Keratinocyte (primary cell): ENCODE data around the gene FBRSL1. TPM values are rescaled to one million over a fixed set of nuclear protein-coding genes. Genes with fewer than 3 reads are reported as not detected.

Experiments
- DNase-seq: peaks from one replicate; pipeline ENCODE4 v3.0.0-alpha.2; 2011; ENCODE audit warnings: low read depth, missing footprints, low spot score
- FAIRE-seq: peaks from 2 replicates; lab custom pipeline; 2011; peaks lifted over from hg19 to GRCh38; lab: Jason Lieb, UNC
- H2AFZ ChIP-seq: 2 replicates; pipeline ENCODE4 v1.6.0; 2012; ENCODE audit warnings: low read length, control low read depth, inconsistent platforms; ENCODE audit not compliant: control insufficient read depth
- H3K27ac ChIP-seq: 2 replicates; pipeline ENCODE4 v1.5.1; 2011; ENCODE audit warnings: low read length; ENCODE audit not compliant: control insufficient read depth, insufficient read depth
- H3K27me3 ChIP-seq: 3 replicates; pipeline ENCODE4 v1.6.0; 2011; ENCODE audit warnings: low read length; ENCODE audit not compliant: control insufficient read depth, insufficient read depth; ENCODE audit errors: extremely low read depth
- H3K36me3 ChIP-seq, 2 experiments: 2 replicates in 1 of 2; 3 replicates in 1 of 2; pipeline ENCODE4 v1.5.1; 2011; ENCODE audit warnings: low read length in 2 of 2, mild to moderate bottlenecking in 1 of 2; ENCODE audit not compliant: control insufficient read depth in 2 of 2, insufficient read depth in 2 of 2; ENCODE audit errors: extremely low read depth in 1 of 2
- H3K4me1 ChIP-seq: 3 replicates; pipeline ENCODE4 v1.5.1; 2011; ENCODE audit warnings: low read length; ENCODE audit not compliant: control insufficient read depth, insufficient read depth; ENCODE audit errors: extremely low read depth
- H3K4me2 ChIP-seq: 3 replicates; pipeline ENCODE4 v1.6.0; 2011; ENCODE audit warnings: low read depth, low read length; ENCODE audit not compliant: control insufficient read depth, insufficient read depth; ENCODE audit errors: extremely low read depth
- H3K4me3 ChIP-seq, 3 experiments: fragments of 200-600 bp in 1 of 3; sonication (generic) in 1 of 3; 2 replicates in 2 of 3; 3 replicates in 1 of 3; pipeline ENCODE4 v1.5.1; 2011 to 2016; ENCODE audit warnings: low read length in 3 of 3, mild to moderate bottlenecking in 3 of 3, control low read depth in 2 of 3, inconsistent platforms in 1 of 3, low read depth in 1 of 3, mixed read lengths in 1 of 3, mixed run types in 1 of 3, moderate library complexity in 1 of 3; ENCODE audit not compliant: control insufficient read depth in 2 of 3, insufficient read depth in 2 of 3; ENCODE audit errors: extremely low read depth in 1 of 3
- H3K79me2 ChIP-seq: 2 replicates; pipeline ENCODE4 v1.6.0; 2012; ENCODE audit warnings: low read length; ENCODE audit not compliant: control insufficient read depth, insufficient read depth
- H3K9ac ChIP-seq: 3 replicates; pipeline ENCODE4 v1.6.0; 2011; ENCODE audit warnings: low read length; ENCODE audit not compliant: control insufficient read depth, insufficient read depth; ENCODE audit errors: extremely low read depth
- H3K9me1 ChIP-seq: 3 replicates; pipeline ENCODE4 v1.6.0; 2011; ENCODE audit warnings: low read length; ENCODE audit not compliant: control insufficient read depth, insufficient read depth; ENCODE audit errors: extremely low read depth
- H3K9me3 ChIP-seq: 2 replicates; pipeline ENCODE4 v1.5.1; 2012; ENCODE audit warnings: low read depth, low read length; ENCODE audit not compliant: control insufficient read depth
- H4K20me1 ChIP-seq: 3 replicates; pipeline ENCODE4 v1.6.0; 2011; ENCODE audit warnings: low read length; ENCODE audit not compliant: control insufficient read depth, insufficient read depth; ENCODE audit errors: extremely low read depth
- EZH2 ChIP-seq: IDR thresholded peaks from one replicate; pipeline ENCODE4 v1.6.1; 2012; ENCODE audit warnings: inconsistent platforms, mild to moderate bottlenecking, low read length, moderate library complexity
- dilution Hi-C: fragments of 300-500 bp; cut with MboI; formaldehyde crosslinking; loops from one replicate; pipeline ENCODE4 v1.7.0; 2020; ENCODE audit warnings: low sequenced_read_pairs; ENCODE audit not compliant: extremely low pct_ligation_motif_present
- polyA plus RNA-seq, 5 experiments: library from polyadenylated mRNA; depleted of rRNA in 3 of 5; stranded (reverse) in 3 of 5; stranded (forward) in 1 of 5; unstranded in 1 of 5; fragments of >200 nt; gene quantifications; 1 replicate in 1 of 5; 2 replicates in 3 of 5; 3 replicates in 1 of 5; pipeline versions ENCODE4 v1.2.1 to v1.2.3, GENCODE V29; 2011 to 2012; ENCODE audit warnings: missing spikeins in 2 of 5, low read depth in 1 of 5, low replicate concordance in 1 of 5
- TF ChIP-seq, protein P1 (sequence below), 3 experiments: IDR thresholded peaks in 1 of 3; conservative IDR thresholded peaks in 1 of 3; optimal IDR thresholded peaks in 1 of 3; 2 replicates in 2 of 3; 3 replicates in 1 of 3; pipeline versions ENCODE3 to v1.5.1; 2011; ENCODE audit warnings: low read length in 3 of 3, mild to moderate bottlenecking in 3 of 3, moderate library complexity in 2 of 3, control low read depth in 1 of 3, inconsistent platforms in 1 of 3; ENCODE audit not compliant: insufficient read depth in 2 of 3; ENCODE audit errors: extremely low read depth in 1 of 3

FBRSL1 gene
- polyA plus RNA-seq, 1 donor (not counting 4 experiments of a cell fraction or from before 2014, with no cell fraction given) = 0.89 TPM

DNA sequence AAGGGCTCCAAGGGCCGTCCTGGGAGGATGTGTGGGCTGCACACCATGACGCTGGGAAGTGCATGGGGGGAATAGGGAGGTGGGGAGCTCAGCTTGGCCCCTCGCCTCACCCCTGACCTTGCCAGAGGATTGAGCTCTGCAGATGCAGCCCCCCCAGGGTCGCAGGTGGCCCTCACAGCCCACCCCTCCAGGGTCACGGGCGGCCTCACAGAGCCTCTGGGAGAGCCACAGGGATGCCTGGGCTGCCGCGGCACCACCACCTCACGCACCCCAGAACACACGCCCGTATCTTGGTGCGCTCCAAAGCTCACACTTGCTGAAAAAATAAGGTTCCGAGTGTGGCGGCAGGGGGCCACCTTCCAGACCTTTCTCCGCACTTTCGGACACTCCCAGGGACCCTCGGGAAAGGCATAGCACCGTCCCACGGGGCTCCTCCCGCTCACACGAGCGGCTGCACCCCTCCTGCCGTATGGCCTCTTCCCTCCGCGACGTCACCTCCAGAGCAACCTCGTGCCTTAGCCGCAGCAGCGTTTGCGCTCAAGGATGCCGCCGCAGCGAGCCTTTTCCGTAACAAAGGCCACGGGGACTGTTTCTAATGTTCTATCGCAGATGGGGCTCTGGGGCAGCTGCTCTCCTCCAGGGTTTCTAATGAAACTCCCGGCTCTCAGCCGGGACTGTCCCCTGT, 9.9 kb upstream of the FBRSL1 start:
- Histone ChIP-seq H3K4me3 (no peak overlapping the region), H3K4me2 (no peak overlapping the region), H2AFZ (no peak overlapping the region), H3K9me1 (no peaks in the 10 kb centered on the region), H3K4me1 (no peaks in the 10 kb centered on the region), H3K27ac (no peak overlapping the region), H3K27me3 (peaks cover 42% of the 10 kb centered on the region), H3K79me2 (no peaks in the 10 kb centered on the region), H3K9me3 (peaks cover 3% of the 10 kb centered on the region), H3K9ac (no peak overlapping the region), H4K20me1 (no peaks in the 10 kb centered on the region), H3K36me3 (no peaks in the 10 kb centered on the region)
- TF ChIP-seq EZH2 = no peak
- TF ChIP-seq, protein P1, sequence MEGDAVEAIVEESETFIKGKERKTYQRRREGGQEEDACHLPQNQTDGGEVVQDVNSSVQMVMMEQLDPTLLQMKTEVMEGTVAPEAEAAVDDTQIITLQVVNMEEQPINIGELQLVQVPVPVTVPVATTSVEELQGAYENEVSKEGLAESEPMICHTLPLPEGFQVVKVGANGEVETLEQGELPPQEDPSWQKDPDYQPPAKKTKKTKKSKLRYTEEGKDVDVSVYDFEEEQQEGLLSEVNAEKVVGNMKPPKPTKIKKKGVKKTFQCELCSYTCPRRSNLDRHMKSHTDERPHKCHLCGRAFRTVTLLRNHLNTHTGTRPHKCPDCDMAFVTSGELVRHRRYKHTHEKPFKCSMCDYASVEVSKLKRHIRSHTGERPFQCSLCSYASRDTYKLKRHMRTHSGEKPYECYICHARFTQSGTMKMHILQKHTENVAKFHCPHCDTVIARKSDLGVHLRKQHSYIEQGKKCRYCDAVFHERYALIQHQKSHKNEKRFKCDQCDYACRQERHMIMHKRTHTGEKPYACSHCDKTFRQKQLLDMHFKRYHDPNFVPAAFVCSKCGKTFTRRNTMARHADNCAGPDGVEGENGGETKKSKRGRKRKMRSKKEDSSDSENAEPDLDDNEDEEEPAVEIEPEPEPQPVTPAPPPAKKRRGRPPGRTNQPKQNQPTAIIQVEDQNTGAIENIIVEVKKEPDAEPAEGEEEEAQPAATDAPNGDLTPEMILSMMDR (optimal IDR thresholded peaks at IDR 0.05 in 1 of 3, IDR thresholded peaks at IDR 0.05 in 1 of 3, conservative IDR thresholded peaks at IDR 0.05 in 1 of 3; ENCODE audit: extremely low read depth in 1 of 3, insufficient read depth in 2 of 3, low read length in 3 of 3) = no peak
- FAIRE-seq (no peak), DNase-seq (no peak)
- dilution Hi-C loops = no loop called here

DNA sequence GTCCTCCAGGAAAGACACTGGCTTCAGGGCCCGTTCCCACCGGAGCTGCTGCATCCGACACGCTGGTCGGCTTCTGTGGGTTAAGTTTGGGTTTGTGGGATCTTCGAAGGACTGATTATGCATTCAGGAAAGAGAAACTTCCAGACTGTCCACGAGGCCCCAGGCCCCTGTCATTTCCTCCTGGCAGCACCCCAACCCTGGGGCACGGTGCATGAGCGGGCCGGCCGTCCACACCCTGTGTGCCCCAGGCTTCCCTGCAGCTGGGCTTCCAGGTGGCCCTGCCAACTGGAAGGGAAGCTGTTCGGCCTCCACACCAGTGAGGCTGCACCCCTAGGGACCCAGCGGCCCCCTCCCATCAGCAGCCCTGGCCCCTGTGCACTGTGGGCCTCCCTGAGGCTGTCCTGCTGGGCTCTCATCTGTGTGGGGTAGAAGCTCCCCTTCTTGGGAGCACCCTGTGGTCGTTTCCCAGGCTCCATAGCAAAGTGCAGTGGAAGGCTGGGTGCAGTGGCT, 9.3 kb upstream of the FBRSL1 start:
- Histone ChIP-seq H2AFZ (no peak overlapping the region), H3K4me3 (no peak overlapping the region), H3K4me2 (no peak overlapping the region), H4K20me1 (no peaks in the 10 kb centered on the region), H3K9me3 (no peaks in the 10 kb centered on the region), H3K27ac (no peak overlapping the region), H3K4me1 (no peaks in the 10 kb centered on the region), H3K9me1 (no peaks in the 10 kb centered on the region), H3K9ac (no peak overlapping the region), H3K79me2 (no peaks in the 10 kb centered on the region), H3K36me3 (no peaks in the 10 kb centered on the region), H3K27me3 (peaks cover 47% of the 10 kb centered on the region)
- dilution Hi-C loops = no loop called here
- TF ChIP-seq, protein P1 (optimal IDR thresholded peaks at IDR 0.05 in 1 of 3, IDR thresholded peaks at IDR 0.05 in 1 of 3, conservative IDR thresholded peaks at IDR 0.05 in 1 of 3; ENCODE audit: extremely low read depth in 1 of 3, insufficient read depth in 2 of 3, low read length in 3 of 3) = no peak
- TF ChIP-seq EZH2 = no peak
- DNase-seq (no peak), FAIRE-seq (no peak)
